Spleen (tissue), 7 donors: ENCODE results near the gene EIF4G1.

Experiments
- POLR2A ChIP-seq, 3 donors: fragments of 450-650 bp; IDR thresholded peaks; one replicate each; pipeline ENCODE4 v1.5.1; 2017; ENCODE audit warnings: antibody characterized with exemption in 3 of 3, mild to moderate bottlenecking in 1 of 3
- TF ChIP-seq, protein P1 (sequence below), 11 experiments: fragments of 200-600 bp in 7 of 11; fragments of 450-650 bp in 4 of 11; sonication (generic) in 4 of 11; IDR thresholded peaks in 8 of 11; conservative IDR thresholded peaks in 3 of 11; 1 replicate in 7 of 11; 2 replicates in 4 of 11; pipeline versions ENCODE4 v1.4.0 to v1.8.0; 2016 to 2021; ENCODE audit warnings: antibody characterized with exemption in 11 of 11, inconsistent platforms in 4 of 11, mild to moderate bottlenecking in 1 of 11
- donor health status: DM: no; HTN: no; CAD: no; lungs with moderate emphysema.
- donor health status: DM: no; HTN: no; CAD: no.
- donor health status: DM: no; HTN: no; CAD: no.

DNA sequence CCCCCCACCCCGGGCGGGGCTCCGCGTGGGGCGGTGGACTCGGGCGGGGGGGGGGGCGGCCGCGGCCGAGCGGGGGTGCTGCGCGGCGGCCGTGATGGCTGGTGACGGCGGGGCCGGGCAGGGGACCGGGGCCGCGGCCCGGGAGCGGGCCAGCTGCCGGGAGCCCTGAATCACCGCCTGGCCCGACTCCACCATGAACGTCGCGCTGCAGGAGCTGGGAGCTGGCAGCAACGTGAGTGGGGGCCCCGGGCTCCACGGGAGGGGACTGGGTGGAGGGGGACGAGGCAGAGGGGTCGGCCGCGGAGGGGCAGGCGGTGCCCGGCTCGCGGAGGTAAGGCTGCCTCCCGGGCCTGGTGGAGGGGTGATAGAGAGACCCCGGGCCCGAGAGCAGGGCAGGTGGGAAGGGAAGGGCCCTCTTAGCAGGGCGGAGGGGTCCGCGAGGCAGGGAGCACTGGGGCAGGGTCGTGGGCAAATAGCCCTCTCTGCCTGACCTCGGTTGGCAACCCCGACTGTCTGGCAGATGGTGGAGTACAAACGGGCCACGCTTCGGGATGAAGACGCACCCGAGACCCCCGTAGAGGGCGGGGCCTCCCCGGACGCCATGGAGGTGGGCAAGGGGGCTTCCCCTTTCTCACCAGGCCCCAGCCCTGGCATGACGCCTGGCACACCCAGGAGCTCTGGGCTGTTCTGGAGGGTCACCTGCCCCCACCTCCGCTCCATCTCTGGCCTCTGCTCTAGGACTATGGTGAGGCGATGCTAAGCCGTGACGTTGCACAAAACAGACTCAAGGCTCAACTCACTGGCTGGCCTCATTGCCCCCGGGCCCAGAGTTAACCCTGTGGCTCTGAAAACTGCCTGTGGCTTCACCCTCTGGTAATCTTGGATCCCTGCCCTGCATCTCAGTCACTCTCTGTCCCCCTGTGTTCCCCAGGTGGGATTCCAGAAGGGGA is 38.2 kb upstream of the EIF4G1 start, which contains the start of gene ECE2:
- TF ChIP-seq, protein P1, sequence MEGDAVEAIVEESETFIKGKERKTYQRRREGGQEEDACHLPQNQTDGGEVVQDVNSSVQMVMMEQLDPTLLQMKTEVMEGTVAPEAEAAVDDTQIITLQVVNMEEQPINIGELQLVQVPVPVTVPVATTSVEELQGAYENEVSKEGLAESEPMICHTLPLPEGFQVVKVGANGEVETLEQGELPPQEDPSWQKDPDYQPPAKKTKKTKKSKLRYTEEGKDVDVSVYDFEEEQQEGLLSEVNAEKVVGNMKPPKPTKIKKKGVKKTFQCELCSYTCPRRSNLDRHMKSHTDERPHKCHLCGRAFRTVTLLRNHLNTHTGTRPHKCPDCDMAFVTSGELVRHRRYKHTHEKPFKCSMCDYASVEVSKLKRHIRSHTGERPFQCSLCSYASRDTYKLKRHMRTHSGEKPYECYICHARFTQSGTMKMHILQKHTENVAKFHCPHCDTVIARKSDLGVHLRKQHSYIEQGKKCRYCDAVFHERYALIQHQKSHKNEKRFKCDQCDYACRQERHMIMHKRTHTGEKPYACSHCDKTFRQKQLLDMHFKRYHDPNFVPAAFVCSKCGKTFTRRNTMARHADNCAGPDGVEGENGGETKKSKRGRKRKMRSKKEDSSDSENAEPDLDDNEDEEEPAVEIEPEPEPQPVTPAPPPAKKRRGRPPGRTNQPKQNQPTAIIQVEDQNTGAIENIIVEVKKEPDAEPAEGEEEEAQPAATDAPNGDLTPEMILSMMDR (IDR thresholded peaks at IDR 0.05 in 8 of 11, conservative IDR thresholded peaks at IDR 0.05 in 3 of 11): no peak
- no peak for TF ChIP-seq POLR2A (IDR thresholded peaks at IDR 0.05)
